DND-41 (cell line): ENCODE results near the gene SCLT1.

Source experiments
- ATAC-seq: fragments of 200-7000 bp; cut with Tn5 transposase; 3 replicates; pipeline ENCODE4 v1.9.1; 2021; ENCODE audit warnings: low read depth; ENCODE audit not compliant: insufficient read depth
- DNase-seq: peaks from one replicate; pipeline ENCODE4 v3.0.0-alpha.2; 2020
- H2AFZ ChIP-seq: 2 replicates; pipeline ENCODE4 v1.6.0; 2012; ENCODE audit warnings: low read depth, low read length
- H3K27ac ChIP-seq: 2 replicates; pipeline ENCODE4 v1.5.1; 2012; ENCODE audit warnings: low read length, inconsistent platforms
- H3K27me3 ChIP-seq: fragments of 200-600 bp; sonication (generic); 2 replicates; pipeline ENCODE4 v1.6.0; 2012; ENCODE audit warnings: low read length, mild to moderate bottlenecking, inconsistent platforms; ENCODE audit not compliant: insufficient read depth, poor library complexity
- H3K36me3 ChIP-seq: 2 replicates; pipeline ENCODE4 v1.5.1; 2012; ENCODE audit warnings: low read length, inconsistent platforms; ENCODE audit not compliant: insufficient read depth
- H3K4me1 ChIP-seq: 2 replicates; pipeline ENCODE4 v1.5.1; 2012; ENCODE audit warnings: mild to moderate bottlenecking, low read length; ENCODE audit not compliant: insufficient read depth
- H3K4me2 ChIP-seq: 2 replicates; pipeline ENCODE4 v1.6.0; 2012; ENCODE audit warnings: mild to moderate bottlenecking, moderate library complexity, low read length, inconsistent platforms; ENCODE audit not compliant: insufficient read depth
- H3K4me3 ChIP-seq, 2 experiments: fragments of 200-600 bp in 1 of 2; shearing (Covaris generic) in 1 of 2; 2 replicates each; pipeline ENCODE4 v1.5.1; 2012 to 2016; ENCODE audit warnings: inconsistent platforms in 2 of 2, low read length in 2 of 2, mild to moderate bottlenecking in 2 of 2, low read depth in 1 of 2, moderate library complexity in 1 of 2
- H3K79me2 ChIP-seq: 2 replicates; pipeline ENCODE4 v1.6.0; 2012; ENCODE audit warnings: low read length, inconsistent platforms; ENCODE audit not compliant: insufficient read depth
- H3K9ac ChIP-seq: 2 replicates; pipeline ENCODE4 v1.6.0; 2012; ENCODE audit warnings: low read depth, mild to moderate bottlenecking, inconsistent platforms, low read length, moderate library complexity
- H3K9me3 ChIP-seq: 2 replicates; pipeline ENCODE4 v1.5.1; 2012; ENCODE audit warnings: low read length, moderate library complexity, mild to moderate bottlenecking, inconsistent platforms; ENCODE audit not compliant: insufficient read depth, severe bottlenecking
- H4K20me1 ChIP-seq: 2 replicates; pipeline ENCODE4 v1.6.0; 2012; ENCODE audit warnings: low read length; ENCODE audit not compliant: insufficient read depth
- EZH2 ChIP-seq: IDR thresholded peaks from 3 replicates; pipeline ENCODE4 v1.6.1; 2012; ENCODE audit warnings: borderline replicate concordance, low read depth, mild to moderate bottlenecking, moderate library complexity, low read length, inconsistent platforms; ENCODE audit not compliant: severe bottlenecking
- TF ChIP-seq, protein P1 (sequence below): IDR thresholded peaks from 2 replicates; pipeline ENCODE4 v1.5.1; 2012; ENCODE audit warnings: borderline replicate concordance, low read length, moderate library complexity, mild to moderate bottlenecking; ENCODE audit not compliant: poor library complexity, severe bottlenecking; ENCODE audit errors: extremely low read depth

Gene SCLT1

DNA sequence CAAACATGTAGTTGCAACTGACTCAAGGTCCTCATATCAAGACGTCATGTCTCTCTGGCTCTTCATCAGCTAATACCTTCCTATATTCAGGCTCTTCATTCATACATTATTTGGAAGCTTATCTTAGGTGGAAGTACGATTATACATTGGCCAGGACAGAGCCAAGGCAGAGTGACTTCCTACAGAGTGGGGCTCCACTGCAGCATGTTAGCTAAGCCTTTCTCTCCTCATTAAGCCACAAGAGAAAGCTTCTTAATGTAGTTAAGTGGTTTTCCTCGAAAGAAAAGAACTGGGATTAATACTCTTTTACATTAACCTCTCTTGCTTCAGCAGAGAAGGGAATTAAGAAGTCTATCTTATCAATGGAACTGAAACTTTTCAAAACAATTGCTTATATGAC lies 17.6 kb upstream of the SCLT1 start:
- Histone ChIP-seq H3K4me1 (no peaks in the 10 kb centered on the region), H4K20me1 (no peaks in the 10 kb centered on the region), H2AFZ (no peak overlapping the region), H3K36me3 (peaks cover 15% of the 10 kb centered on the region; the same call in 1 of the 2 replicates), H3K79me2 (no peaks in the 10 kb centered on the region), H3K27ac (no peak overlapping the region), H3K4me3 (no peak overlapping the region), H3K9me3 (no peaks in the 10 kb centered on the region), H3K9ac (no peak overlapping the region), H3K27me3 (no peaks in the 10 kb centered on the region), H3K4me2 (no peak overlapping the region)
- ATAC-seq (no peak), DNase-seq (no peak)
- TF ChIP-seq EZH2 = no peak
- TF ChIP-seq, protein P1, sequence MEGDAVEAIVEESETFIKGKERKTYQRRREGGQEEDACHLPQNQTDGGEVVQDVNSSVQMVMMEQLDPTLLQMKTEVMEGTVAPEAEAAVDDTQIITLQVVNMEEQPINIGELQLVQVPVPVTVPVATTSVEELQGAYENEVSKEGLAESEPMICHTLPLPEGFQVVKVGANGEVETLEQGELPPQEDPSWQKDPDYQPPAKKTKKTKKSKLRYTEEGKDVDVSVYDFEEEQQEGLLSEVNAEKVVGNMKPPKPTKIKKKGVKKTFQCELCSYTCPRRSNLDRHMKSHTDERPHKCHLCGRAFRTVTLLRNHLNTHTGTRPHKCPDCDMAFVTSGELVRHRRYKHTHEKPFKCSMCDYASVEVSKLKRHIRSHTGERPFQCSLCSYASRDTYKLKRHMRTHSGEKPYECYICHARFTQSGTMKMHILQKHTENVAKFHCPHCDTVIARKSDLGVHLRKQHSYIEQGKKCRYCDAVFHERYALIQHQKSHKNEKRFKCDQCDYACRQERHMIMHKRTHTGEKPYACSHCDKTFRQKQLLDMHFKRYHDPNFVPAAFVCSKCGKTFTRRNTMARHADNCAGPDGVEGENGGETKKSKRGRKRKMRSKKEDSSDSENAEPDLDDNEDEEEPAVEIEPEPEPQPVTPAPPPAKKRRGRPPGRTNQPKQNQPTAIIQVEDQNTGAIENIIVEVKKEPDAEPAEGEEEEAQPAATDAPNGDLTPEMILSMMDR = no peak

DNA sequence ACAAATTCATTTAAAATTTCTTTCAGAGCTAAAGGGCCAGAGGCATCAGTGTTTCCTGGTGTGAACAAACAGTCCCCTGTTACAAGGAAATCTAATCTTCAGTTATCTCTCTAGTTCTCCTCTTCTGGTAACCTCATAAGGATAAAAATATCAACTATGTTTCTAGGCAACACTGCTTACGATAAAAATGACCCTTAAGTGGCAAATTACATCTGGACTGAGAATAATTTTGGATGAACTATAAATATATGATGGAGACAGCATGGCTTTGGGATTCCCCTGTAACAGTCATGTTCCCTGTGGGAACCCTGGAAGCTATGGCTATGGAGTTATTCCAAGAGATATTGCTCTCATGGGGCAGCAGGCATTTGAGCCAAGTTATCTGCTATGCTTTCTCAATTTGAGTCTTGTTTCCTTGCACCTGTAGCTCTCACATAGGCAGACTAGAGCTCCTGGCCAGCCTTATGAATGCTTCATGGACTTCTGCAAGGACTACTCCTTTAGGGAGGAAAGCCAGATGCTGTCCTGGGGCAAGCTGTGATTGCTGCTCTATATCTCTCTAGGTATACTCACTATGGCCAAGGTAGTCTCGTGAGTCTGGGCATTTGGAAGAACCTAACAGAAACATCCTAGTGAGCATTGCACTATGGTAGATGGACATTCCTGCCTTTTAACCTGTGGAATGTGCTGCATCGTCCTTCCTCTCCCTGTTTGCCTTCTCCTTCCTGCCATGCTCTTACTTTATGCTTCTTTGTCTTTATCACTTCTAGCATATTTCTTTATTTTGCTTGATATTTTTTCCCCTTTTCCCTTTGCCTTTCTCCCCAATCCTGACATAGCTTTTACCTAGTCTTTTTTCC lies 16.9 kb upstream of the SCLT1 start:
- no peaks in the 10 kb centered on the region for H3K9me3 ChIP-seq
- H3K27ac ChIP-seq = no peak overlapping the region
- no peaks in the 10 kb centered on the region for H4K20me1 ChIP-seq
- no peak overlapping the region for H3K4me3 ChIP-seq
- no peak overlapping the region for H2AFZ ChIP-seq
- H3K27me3 ChIP-seq = no peaks in the 10 kb centered on the region
- DNase-seq (no peak), ATAC-seq (no peak)
- H3K79me2 ChIP-seq = no peaks in the 10 kb centered on the region
- peaks cover 15% of the 10 kb centered on the region; the same call in 1 of the 2 replicates for H3K36me3 ChIP-seq
- no peaks in the 10 kb centered on the region for H3K4me1 ChIP-seq
- TF ChIP-seq, protein P1 = no peak
- no peak overlapping the region for H3K9ac ChIP-seq
- H3K4me2 ChIP-seq = no peak overlapping the region

DNA sequence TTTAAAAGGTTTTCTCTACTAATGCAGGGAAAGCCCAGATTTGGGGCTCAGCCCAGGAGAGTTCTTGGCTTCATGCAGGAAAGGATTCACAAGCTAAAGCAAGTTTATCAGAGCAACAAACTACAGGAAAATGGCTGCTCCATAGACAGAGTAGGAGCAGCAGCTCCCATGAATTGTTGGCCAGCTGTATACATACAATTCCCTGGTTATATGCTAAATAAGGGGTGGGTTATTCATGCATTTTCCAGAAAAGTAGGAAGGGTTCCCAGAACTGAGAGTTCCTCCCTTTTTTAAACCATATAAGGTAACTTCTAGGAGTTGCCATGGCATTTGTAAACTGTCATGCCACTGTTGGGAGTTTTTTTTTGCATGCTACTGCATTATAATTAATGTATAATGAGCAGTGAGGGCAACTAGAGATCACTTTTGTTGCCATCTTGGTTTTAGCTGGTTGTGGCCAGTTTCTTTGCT lies 5.2 kb upstream of the SCLT1 start:
- H3K9me3 ChIP-seq = no peaks in the 10 kb centered on the region
- no peak for ATAC-seq
- no peak for DNase-seq

More for the DNA sequence above, 5.2 kb upstream of the SCLT1 start:
- Histone ChIP-seq H3K36me3 (0 out of 2 replicates have a peak, but pooled peaks cover 5% of the 10 kb centered on the region), H4K20me1 (no peaks in the 10 kb centered on the region), H3K4me1 (peaks cover 38% of the 10 kb centered on the region), H3K79me2 (peaks cover 40% of the 10 kb centered on the region), H3K4me3 (no peak overlapping the region), H3K9ac (no peak overlapping the region), H2AFZ (no peak overlapping the region), H3K27ac (no peak overlapping the region), H3K4me2 (no peak overlapping the region), H3K27me3 (no peaks in the 10 kb centered on the region)
- no peak for TF ChIP-seq EZH2
- TF ChIP-seq, protein P1 = no peak
